ENCODE data around the gene DLX2.

DLX2 gene

GRCh38 chr2:172088245-172089004, 14.3 kb downstream of the DLX2 start (continued):
- TF ChIP-seq, protein P1, sequence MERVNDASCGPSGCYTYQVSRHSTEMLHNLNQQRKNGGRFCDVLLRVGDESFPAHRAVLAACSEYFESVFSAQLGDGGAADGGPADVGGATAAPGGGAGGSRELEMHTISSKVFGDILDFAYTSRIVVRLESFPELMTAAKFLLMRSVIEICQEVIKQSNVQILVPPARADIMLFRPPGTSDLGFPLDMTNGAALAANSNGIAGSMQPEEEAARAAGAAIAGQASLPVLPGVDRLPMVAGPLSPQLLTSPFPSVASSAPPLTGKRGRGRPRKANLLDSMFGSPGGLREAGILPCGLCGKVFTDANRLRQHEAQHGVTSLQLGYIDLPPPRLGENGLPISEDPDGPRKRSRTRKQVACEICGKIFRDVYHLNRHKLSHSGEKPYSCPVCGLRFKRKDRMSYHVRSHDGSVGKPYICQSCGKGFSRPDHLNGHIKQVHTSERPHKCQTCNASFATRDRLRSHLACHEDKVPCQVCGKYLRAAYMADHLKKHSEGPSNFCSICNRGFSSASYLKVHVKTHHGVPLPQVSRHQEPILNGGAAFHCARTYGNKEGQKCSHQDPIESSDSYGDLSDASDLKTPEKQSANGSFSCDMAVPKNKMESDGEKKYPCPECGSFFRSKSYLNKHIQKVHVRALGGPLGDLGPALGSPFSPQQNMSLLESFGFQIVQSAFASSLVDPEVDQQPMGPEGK (CRISPR knock-in tag; IDR thresholded peaks at IDR 0.05; ENCODE audit: borderline replicate concordance), result no peak
- TF ChIP-seq CSRNP3 (CRISPR knock-in tag; IDR thresholded peaks at IDR 0.05) (no peak), GLIS3 (CRISPR knock-in tag; IDR thresholded peaks at IDR 0.05) (no peak), CSDC2 (CRISPR knock-in tag; IDR thresholded peaks at IDR 0.05) (no peak), SNAI2 (CRISPR knock-in tag; IDR thresholded peaks at IDR 0.05) (no peak)

GRCh38 chr2:172087780-172088244, 14.9 kb downstream of the DLX2 start:
- no peak for ATAC-seq
- no peak for TF ChIP-seq CSRNP3 (CRISPR knock-in tag; IDR thresholded peaks at IDR 0.05)
- TF ChIP-seq CREB5 (CRISPR knock-in tag; IDR thresholded peaks at IDR 0.05; ENCODE audit: low read depth), result no peak
- TF ChIP-seq, protein P2, sequence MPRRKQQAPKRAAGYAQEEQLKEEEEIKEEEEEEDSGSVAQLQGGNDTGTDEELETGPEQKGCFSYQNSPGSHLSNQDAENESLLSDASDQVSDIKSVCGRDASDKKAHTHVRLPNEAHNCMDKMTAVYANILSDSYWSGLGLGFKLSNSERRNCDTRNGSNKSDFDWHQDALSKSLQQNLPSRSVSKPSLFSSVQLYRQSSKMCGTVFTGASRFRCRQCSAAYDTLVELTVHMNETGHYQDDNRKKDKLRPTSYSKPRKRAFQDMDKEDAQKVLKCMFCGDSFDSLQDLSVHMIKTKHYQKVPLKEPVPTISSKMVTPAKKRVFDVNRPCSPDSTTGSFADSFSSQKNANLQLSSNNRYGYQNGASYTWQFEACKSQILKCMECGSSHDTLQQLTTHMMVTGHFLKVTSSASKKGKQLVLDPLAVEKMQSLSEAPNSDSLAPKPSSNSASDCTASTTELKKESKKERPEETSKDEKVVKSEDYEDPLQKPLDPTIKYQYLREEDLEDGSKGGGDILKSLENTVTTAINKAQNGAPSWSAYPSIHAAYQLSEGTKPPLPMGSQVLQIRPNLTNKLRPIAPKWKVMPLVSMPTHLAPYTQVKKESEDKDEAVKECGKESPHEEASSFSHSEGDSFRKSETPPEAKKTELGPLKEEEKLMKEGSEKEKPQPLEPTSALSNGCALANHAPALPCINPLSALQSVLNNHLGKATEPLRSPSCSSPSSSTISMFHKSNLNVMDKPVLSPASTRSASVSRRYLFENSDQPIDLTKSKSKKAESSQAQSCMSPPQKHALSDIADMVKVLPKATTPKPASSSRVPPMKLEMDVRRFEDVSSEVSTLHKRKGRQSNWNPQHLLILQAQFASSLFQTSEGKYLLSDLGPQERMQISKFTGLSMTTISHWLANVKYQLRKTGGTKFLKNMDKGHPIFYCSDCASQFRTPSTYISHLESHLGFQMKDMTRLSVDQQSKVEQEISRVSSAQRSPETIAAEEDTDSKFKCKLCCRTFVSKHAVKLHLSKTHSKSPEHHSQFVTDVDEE (CRISPR knock-in tag; IDR thresholded peaks at IDR 0.05), result no peak
- TF ChIP-seq SNAI2 (CRISPR knock-in tag; IDR thresholded peaks at IDR 0.05), result no peak

GRCh38 chr2:172087207-172087779, 15.4 kb downstream of the DLX2 start:
- no peak for ATAC-seq
- TF ChIP-seq ZNF8 (CRISPR knock-in tag; IDR thresholded peaks at IDR 0.05) (no peak), ESRRG (CRISPR knock-in tag; IDR thresholded peaks at IDR 0.05) (no peak), ZFP30 (CRISPR knock-in tag; IDR thresholded peaks at IDR 0.05) (no peak), ZC3H10 (CRISPR knock-in tag; IDR thresholded peaks at IDR 0.05) (no peak), ZNF565 (CRISPR knock-in tag; conservative IDR thresholded peaks at IDR 0.05; ENCODE audit: low read depth) (no peak), ARNTL (CRISPR knock-in tag; IDR thresholded peaks at IDR 0.05; ENCODE audit: borderline replicate concordance, low read depth) (no peak), OSR1 (CRISPR knock-in tag; IDR thresholded peaks at IDR 0.05) (no peak), ISL1 (CRISPR knock-in tag; IDR thresholded peaks at IDR 0.05) (no peak)
- TF ChIP-seq, protein P1 (CRISPR knock-in tag; IDR thresholded peaks at IDR 0.05; ENCODE audit: borderline replicate concordance), result no peak
- TF ChIP-seq, protein P3, sequence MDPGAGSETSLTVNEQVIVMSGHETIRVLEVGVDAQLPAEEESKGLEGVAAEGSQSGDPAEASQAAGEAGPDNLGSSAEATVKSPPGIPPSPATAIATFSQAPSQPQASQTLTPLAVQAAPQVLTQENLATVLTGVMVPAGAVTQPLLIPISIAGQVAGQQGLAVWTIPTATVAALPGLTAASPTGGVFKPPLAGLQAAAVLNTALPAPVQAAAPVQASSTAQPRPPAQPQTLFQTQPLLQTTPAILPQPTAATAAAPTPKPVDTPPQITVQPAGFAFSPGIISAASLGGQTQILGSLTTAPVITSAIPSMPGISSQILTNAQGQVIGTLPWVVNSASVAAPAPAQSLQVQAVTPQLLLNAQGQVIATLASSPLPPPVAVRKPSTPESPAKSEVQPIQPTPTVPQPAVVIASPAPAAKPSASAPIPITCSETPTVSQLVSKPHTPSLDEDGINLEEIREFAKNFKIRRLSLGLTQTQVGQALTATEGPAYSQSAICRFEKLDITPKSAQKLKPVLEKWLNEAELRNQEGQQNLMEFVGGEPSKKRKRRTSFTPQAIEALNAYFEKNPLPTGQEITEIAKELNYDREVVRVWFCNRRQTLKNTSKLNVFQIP (CRISPR knock-in tag; IDR thresholded peaks at IDR 0.05; ENCODE audit: borderline replicate concordance, low read depth), result no peak
